Measurements from ENCODE around the gene STPG4. TPM values are rescaled to one million over a fixed set of nuclear protein-coding genes. Genes with fewer than 3 reads are reported as not detected.

Gene STPG4
- total RNA-seq, 2 donors from 2014 or later, result 0.15 to 0.42 TPM

- H3K27me3 Mint-ChIP-seq (ENCODE audit: insufficient read depth), result no peaks in the 10 kb centered on the region
Observed at GRCh38 chr2:47054036-47054555, 101.0 kb downstream of the STPG4 start.

GRCh38 chr2:47052847-47053246 is 102.3 kb downstream of the STPG4 start:
- peaks cover 2% of the 10 kb centered on the region for H3K36me3 Mint-ChIP-seq (ENCODE audit: low read depth)
- Histone ChIP-seq H3K27ac (ENCODE audit: low read depth, low read length) (no peak overlapping the region), H3K36me3 (ENCODE audit: control insufficient read depth, insufficient read depth, low read length) (no peaks in the 10 kb centered on the region), H3K9me3 (ENCODE audit: control insufficient read depth, low read length) (no peaks in the 10 kb centered on the region), H3K9ac (ENCODE audit: extremely low read depth, low read length, poor library complexity, severe bottlenecking) (no peak overlapping the region), H3K27me3 (ENCODE audit: control insufficient read depth, insufficient read depth, low read length, poor library complexity, severe bottlenecking) (no peaks in the 10 kb centered on the region), H3K4me3 (ENCODE audit: low read length) (no peak overlapping the region), H3K4me1 (ENCODE audit: control insufficient read depth, insufficient read depth, low read length) (no peaks in the 10 kb centered on the region)
- WGBS, 2 experiments (ENCODE audit: insufficient coverage in 1 of 2, insufficient read length in 1 of 2), result 93% methylated on average over 6 to 7 of the region's 7 CpGs
- H3K4me3 Mint-ChIP-seq, result no peak overlapping the region
- no peak for DNase-seq
- peaks cover 14% of the 10 kb centered on the region for H3K4me1 Mint-ChIP-seq
- no peaks in the 10 kb centered on the region for H3K9me3 Mint-ChIP-seq
- no peaks in the 10 kb centered on the region for H3K27me3 Mint-ChIP-seq (ENCODE audit: insufficient read depth)
- TF ChIP-seq CTCF (conservative IDR thresholded peaks at IDR 0.05), result no peak
- H3K27ac Mint-ChIP-seq, result no peak overlapping the region

More at GRCh38 chr2:47054036-47054555, 101.0 kb downstream of the STPG4 start:
- Mint-ChIP-seq H3K9me3 (no peaks in the 10 kb centered on the region), H3K27ac (no peak overlapping the region), H3K4me3 (no peak overlapping the region), H3K36me3 (ENCODE audit: low read depth) (peaks cover 2% of the 10 kb centered on the region), H3K4me1 (peaks cover 19% of the 10 kb centered on the region)
- TF ChIP-seq CTCF (conservative IDR thresholded peaks at IDR 0.05), result no peak
- H3K4me1 ChIP-seq (ENCODE audit: control insufficient read depth, insufficient read depth, low read length), result no peaks in the 10 kb centered on the region
- H3K9me3 ChIP-seq (ENCODE audit: control insufficient read depth, low read length), result no peaks in the 10 kb centered on the region
- DNase-seq, result no peak
- no peaks in the 10 kb centered on the region for H3K27me3 ChIP-seq (ENCODE audit: control insufficient read depth, insufficient read depth, low read length, poor library complexity, severe bottlenecking)
- H3K9ac ChIP-seq (ENCODE audit: extremely low read depth, low read length, poor library complexity, severe bottlenecking), result no peak overlapping the region
- no peak overlapping the region for H3K27ac ChIP-seq (ENCODE audit: low read depth, low read length)
- WGBS, 2 experiments (ENCODE audit: insufficient coverage in 1 of 2, insufficient read length in 1 of 2), result 88 to 96% methylated on average over 6 to 7 of the region's 7 CpGs
- H3K4me3 ChIP-seq (ENCODE audit: low read length), result no peak overlapping the region
- no peaks in the 10 kb centered on the region for H3K36me3 ChIP-seq (ENCODE audit: control insufficient read depth, insufficient read depth, low read length)

GRCh38 chr2:47051562-47051961 is 103.5 kb downstream of the STPG4 start:
- no peaks in the 10 kb centered on the region for H3K27me3 Mint-ChIP-seq (ENCODE audit: insufficient read depth)
- H3K4me3 Mint-ChIP-seq, result no peak overlapping the region
- Histone ChIP-seq H3K9me3 (ENCODE audit: control insufficient read depth, low read length) (no peaks in the 10 kb centered on the region), H3K4me3 (ENCODE audit: low read length) (no peak overlapping the region), H3K36me3 (ENCODE audit: control insufficient read depth, insufficient read depth, low read length) (no peaks in the 10 kb centered on the region), H3K27ac (ENCODE audit: low read depth, low read length) (no peak overlapping the region), H3K27me3 (ENCODE audit: control insufficient read depth, insufficient read depth, low read length, poor library complexity, severe bottlenecking) (no peaks in the 10 kb centered on the region), H3K4me1 (ENCODE audit: control insufficient read depth, insufficient read depth, low read length) (no peaks in the 10 kb centered on the region), H3K9ac (ENCODE audit: extremely low read depth, low read length, poor library complexity, severe bottlenecking) (no peak overlapping the region)
- no peak for TF ChIP-seq CTCF (conservative IDR thresholded peaks at IDR 0.05)
- no peak overlapping the region for H3K27ac Mint-ChIP-seq
- WGBS, 2 experiments (ENCODE audit: insufficient coverage in 1 of 2, insufficient read length in 1 of 2), result 94 to 95% methylated on average over 11 to 12 of the region's 12 CpGs
- no peaks in the 10 kb centered on the region for H3K9me3 Mint-ChIP-seq
- H3K36me3 Mint-ChIP-seq (ENCODE audit: low read depth), result peaks cover 4% of the 10 kb centered on the region
- DNase-seq, result no peak
- H3K4me1 Mint-ChIP-seq, result peaks cover 8% of the 10 kb centered on the region
